GM18526 (cell line): Measurements from ENCODE around the gene MEGF11.

Experiments
- POLR2A ChIP-seq: IDR thresholded peaks from 3 replicates; pipeline ENCODE4 v1.6.1; 2011; ENCODE audit not compliant: insufficient read length; ENCODE audit errors: extremely low read depth

Gene MEGF11

GRCh38 chr15:66115568-66116206, 137.9 kb downstream of the MEGF11 start:
- TF ChIP-seq POLR2A, result no peak

GRCh38 chr15:66114863-66115425, 138.6 kb downstream of the MEGF11 start:
- TF ChIP-seq POLR2A, result no peak

- no peak for TF ChIP-seq POLR2A
Observed at GRCh38 chr15:66112388-66112787, 141.2 kb downstream of the MEGF11 start.

GRCh38 chr15:66111363-66111762, 142.2 kb downstream of the MEGF11 start:
- TF ChIP-seq POLR2A, result no peak

- TF ChIP-seq POLR2A, result no peak
Observed at GRCh38 chr15:66110864-66111263, 142.7 kb downstream of the MEGF11 start.

GRCh38 chr15:66109826-66110225, 143.7 kb downstream of the MEGF11 start:
- no peak for TF ChIP-seq POLR2A

GRCh38 chr15:66108483-66109265, 144.9 kb downstream of the MEGF11 start:
- TF ChIP-seq POLR2A, result no peak

GRCh38 chr15:66107070-66107469, 146.5 kb downstream of the MEGF11 start:
- TF ChIP-seq POLR2A, result no peak

GRCh38 chr15:66105286-66106265, 148.0 kb downstream of the MEGF11 start:
- no peak for TF ChIP-seq POLR2A

GRCh38 chr15:66103293-66103590, 150.3 kb downstream of the MEGF11 start:
- no peak for TF ChIP-seq POLR2A

GRCh38 chr15:66102563-66103292, 150.8 kb downstream of the MEGF11 start:
- no peak for TF ChIP-seq POLR2A

GRCh38 chr15:66101715-66102395, 151.7 kb downstream of the MEGF11 start:
- TF ChIP-seq POLR2A, result no peak

- no peak for TF ChIP-seq POLR2A
Observed at GRCh38 chr15:66100761-66101160, 152.8 kb downstream of the MEGF11 start.
